ENCODE measurements around the gene MMP23B. TPM values are rescaled to one million over a fixed set of nuclear protein-coding genes. Genes with fewer than 3 reads are reported as not detected.
"Not testable (repeated sequence)": the region's sequence is repeated elsewhere in the genome, so short reads cannot be mapped to it uniquely, and the experiment has no call there.

The MMP23B gene
- polyA plus RNA-seq, 4 donors = 1.2 to 16.5 (median 3.6) TPM

DNA sequence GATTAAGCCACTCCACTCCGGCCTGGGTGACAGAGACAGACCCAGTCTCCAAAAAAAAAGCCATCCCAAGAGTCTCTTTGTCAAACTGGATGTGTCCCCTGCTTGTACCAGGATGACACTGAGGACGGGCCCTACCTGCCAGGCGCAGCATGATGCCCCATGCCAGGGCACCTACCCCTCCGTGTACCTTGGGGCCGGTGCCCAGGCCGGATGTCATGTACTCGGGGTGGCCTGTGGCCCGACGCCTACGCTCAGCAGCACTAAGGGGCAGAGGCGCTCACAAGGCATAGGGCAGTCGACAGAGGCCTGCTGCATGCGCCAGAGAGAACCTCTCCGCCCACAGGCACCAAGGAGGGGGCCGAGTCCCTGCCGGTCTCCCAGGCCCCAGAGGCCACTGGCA, 7.4 kb downstream of the MMP23B start:
- not testable (repeated sequence) for DNase-seq; H3K4me1 ChIP-seq (ENCODE audit: control insufficient read depth in 3 of 3, insufficient read depth in 2 of 3, low read depth in 1 of 3, low read length in 2 of 3); H3K4me3 ChIP-seq (ENCODE audit: low read depth in 1 of 3, low read length in 3 of 3); H3K27me3 ChIP-seq (ENCODE audit: control insufficient read depth in 3 of 3, insufficient read depth in 3 of 3, low read length in 3 of 3); H3K27ac ChIP-seq (ENCODE audit: low read depth in 1 of 3, low read length in 2 of 3); FAIRE-seq; H3K9me3 ChIP-seq (ENCODE audit: control insufficient read depth in 2 of 2, insufficient read depth in 1 of 2, low read depth in 1 of 2, low read length in 1 of 2)
- H3K36me3 ChIP-seq (ENCODE audit: control insufficient read depth in 3 of 3, insufficient read depth in 2 of 3, low read depth in 1 of 3, low read length in 3 of 3) = peaks cover 2 to 27% (median 5%) of the 10 kb centered on the region in 3 donors
- WGBS, 3 donors = 94 to 97% (median 95%) methylated on average over 11 to 16 of the region's 16 CpGs

DNA sequence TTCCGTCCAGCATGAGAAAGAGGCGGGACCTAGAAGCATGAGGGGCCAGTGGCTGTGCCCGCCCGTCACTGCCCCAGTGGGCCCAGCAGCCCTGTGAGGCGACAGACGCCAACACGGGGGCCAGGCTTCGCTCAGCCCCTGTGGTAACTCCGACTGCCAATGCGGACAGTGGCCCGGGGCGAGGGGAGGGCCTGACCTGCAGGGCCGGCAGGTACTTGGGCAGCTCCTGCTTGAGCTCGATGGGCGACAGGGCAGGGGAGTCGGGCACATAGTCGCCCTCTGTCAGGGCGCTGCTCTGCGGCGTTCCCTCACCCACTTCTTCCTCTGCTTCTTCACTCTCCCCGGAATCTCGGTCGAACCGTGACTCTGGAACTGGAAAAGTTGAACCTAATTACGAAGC, 8.1 kb downstream of the MMP23B start:
- not testable (repeated sequence) for DNase-seq; H3K4me3 ChIP-seq (ENCODE audit: low read depth in 1 of 3, low read length in 3 of 3); H3K4me1 ChIP-seq (ENCODE audit: control insufficient read depth in 3 of 3, insufficient read depth in 2 of 3, low read depth in 1 of 3, low read length in 2 of 3); H3K9me3 ChIP-seq (ENCODE audit: control insufficient read depth in 2 of 2, insufficient read depth in 1 of 2, low read depth in 1 of 2, low read length in 1 of 2); H3K27ac ChIP-seq (ENCODE audit: low read depth in 1 of 3, low read length in 2 of 3); H3K27me3 ChIP-seq (ENCODE audit: control insufficient read depth in 3 of 3, insufficient read depth in 3 of 3, low read length in 3 of 3); FAIRE-seq
- peaks cover 2 to 27% (median 5%) of the 10 kb centered on the region in 3 donors for H3K36me3 ChIP-seq (ENCODE audit: control insufficient read depth in 3 of 3, insufficient read depth in 2 of 3, low read depth in 1 of 3, low read length in 3 of 3)
- 83 to 100% (median 97%) methylated on average over 1 to 21 of the region's 25 CpGs for WGBS, 3 donors

DNA sequence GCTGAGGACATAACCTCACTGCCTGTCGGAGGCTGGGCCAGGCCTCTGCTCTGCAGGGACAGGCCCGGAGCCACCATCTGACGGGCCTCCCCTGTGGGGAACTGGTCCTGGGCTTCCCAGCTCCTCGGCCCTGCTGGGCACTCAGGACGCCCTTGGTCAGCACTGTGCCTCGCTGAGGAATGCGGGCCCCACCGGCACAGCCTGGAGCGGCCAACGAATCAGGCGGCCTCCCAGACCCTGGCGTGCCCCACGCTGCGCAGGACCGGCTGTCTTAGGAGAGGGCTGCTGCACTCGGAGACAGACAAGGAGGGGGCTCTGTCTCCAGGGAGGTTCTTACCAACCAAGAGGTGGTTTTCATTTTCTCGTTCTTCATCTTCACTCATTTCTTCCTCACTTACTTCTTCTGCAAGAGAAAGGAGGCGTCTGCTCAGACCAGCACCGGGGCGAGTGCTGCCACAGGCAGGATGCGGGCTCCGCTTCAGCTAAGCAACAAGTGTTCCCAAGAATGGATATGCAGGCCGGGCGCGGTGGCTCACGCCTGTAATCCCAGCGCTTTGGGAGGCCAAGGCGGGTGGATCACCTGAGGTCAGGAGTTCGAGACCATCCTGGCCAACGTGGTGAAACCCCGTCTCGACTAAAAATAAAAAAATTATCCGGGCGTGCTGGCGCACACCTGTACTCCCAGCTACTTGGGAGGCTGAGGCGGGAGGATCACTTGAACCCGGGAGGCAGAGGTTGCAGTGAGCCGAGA, 8.9 kb downstream of the MMP23B start:
- WGBS, 3 donors = 92 to 98% (median 96%) methylated on average over 17 to 35 of the region's 38 CpGs
- not testable (repeated sequence) for H3K9me3 ChIP-seq (ENCODE audit: control insufficient read depth in 2 of 2, insufficient read depth in 1 of 2, low read depth in 1 of 2, low read length in 1 of 2); FAIRE-seq; DNase-seq; H3K27ac ChIP-seq (ENCODE audit: low read depth in 1 of 3, low read length in 2 of 3); H3K4me1 ChIP-seq (ENCODE audit: control insufficient read depth in 3 of 3, insufficient read depth in 2 of 3, low read depth in 1 of 3, low read length in 2 of 3); H3K4me3 ChIP-seq (ENCODE audit: low read depth in 1 of 3, low read length in 3 of 3); H3K27me3 ChIP-seq (ENCODE audit: control insufficient read depth in 3 of 3, insufficient read depth in 3 of 3, low read length in 3 of 3)
- peaks cover 2 to 30% (median 5%) of the 10 kb centered on the region in 3 donors for H3K36me3 ChIP-seq (ENCODE audit: control insufficient read depth in 3 of 3, insufficient read depth in 2 of 3, low read depth in 1 of 3, low read length in 3 of 3)

DNA sequence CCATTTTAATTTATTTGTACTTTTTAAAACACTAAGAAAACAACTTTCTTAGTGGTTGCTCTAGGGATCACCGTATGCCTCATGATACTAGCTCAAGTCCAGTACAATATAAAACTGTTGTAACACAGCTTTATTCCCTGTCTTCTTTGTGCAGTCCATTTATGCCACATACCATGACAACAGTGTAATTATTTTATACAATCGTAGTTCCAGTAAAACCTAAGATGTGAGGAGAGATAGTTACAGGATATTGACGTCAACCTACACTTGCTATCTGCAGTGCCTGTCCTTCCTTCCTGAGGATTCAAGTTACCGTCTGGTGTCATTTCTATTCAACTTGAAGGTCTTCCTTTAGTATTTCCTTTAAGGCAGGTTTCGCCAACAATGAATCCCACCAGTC, 14.4 kb downstream of the MMP23B start:
- H3K27me3 ChIP-seq (ENCODE audit: control insufficient read depth in 3 of 3, insufficient read depth in 3 of 3, low read length in 3 of 3); DNase-seq; H3K9me3 ChIP-seq (ENCODE audit: control insufficient read depth in 2 of 2, insufficient read depth in 1 of 2, low read depth in 1 of 2, low read length in 1 of 2); H3K4me3 ChIP-seq (ENCODE audit: low read depth in 1 of 3, low read length in 3 of 3); H3K4me1 ChIP-seq (ENCODE audit: control insufficient read depth in 3 of 3, insufficient read depth in 2 of 3, low read depth in 1 of 3, low read length in 2 of 3); H3K27ac ChIP-seq (ENCODE audit: low read depth in 1 of 3, low read length in 2 of 3); FAIRE-seq: not testable (repeated sequence)
- H3K36me3 ChIP-seq (ENCODE audit: control insufficient read depth in 3 of 3, insufficient read depth in 2 of 3, low read depth in 1 of 3, low read length in 3 of 3) = peaks cover 4 to 33% (median 6%) of the 10 kb centered on the region in 3 donors
- WGBS, 3 donors = 87 to 89% (median 88%) methylated on average over 4 to 5 of the region's 5 CpGs

DNA sequence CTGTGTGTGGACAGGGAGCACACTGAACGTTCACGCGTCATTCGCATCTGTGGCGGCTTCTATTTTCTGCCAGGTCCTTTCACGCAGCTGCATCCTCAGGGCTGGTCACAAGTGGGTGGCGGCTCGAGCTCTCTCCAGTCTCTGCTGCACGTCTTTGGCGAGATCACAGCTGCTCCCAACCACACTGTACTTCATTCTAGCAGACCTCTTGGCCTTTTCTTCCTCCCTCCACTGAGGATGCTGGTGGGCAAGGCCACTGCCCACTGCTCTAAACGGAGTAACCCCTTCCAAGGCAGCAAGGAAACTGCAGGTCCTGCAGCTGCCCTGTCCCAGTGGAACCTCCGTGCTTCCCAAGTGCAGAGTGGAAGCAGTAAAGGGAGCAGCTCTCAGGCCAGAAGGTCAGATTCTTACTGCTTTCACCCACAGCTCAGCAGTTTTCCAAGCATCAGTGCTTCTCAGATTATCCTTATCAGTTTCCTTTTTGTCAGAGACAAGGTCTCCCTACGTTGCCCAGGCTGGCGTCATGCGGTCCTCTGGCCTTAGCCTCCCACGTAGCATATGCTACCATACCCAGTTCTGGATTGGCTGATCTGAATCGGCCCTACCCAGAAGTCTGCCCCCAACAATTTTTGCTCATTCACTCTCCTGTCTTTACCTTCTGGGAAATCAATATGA, 15.7 kb downstream of the MMP23B start:
- Histone ChIP-seq H3K36me3 (ENCODE audit: control insufficient read depth in 3 of 3, insufficient read depth in 2 of 3, low read depth in 1 of 3, low read length in 3 of 3) (peaks cover 9 to 40% (median 12%) of the 10 kb centered on the region in 3 donors), H3K27ac (ENCODE audit: low read depth in 1 of 3, low read length in 2 of 3) (peak overlapping the region; percentile 33 to 93 (median 74))
- peak in 1 of 2 donors; percentile 86 for DNase-seq
- H3K27me3 ChIP-seq (ENCODE audit: control insufficient read depth in 3 of 3, insufficient read depth in 3 of 3, low read length in 3 of 3); FAIRE-seq; H3K4me1 ChIP-seq (ENCODE audit: control insufficient read depth in 3 of 3, insufficient read depth in 2 of 3, low read depth in 1 of 3, low read length in 2 of 3); H3K4me3 ChIP-seq (ENCODE audit: low read depth in 1 of 3, low read length in 3 of 3); H3K9me3 ChIP-seq (ENCODE audit: control insufficient read depth in 2 of 2, insufficient read depth in 1 of 2, low read depth in 1 of 2, low read length in 1 of 2): not testable (repeated sequence)
- WGBS, 3 donors = 52 to 77% (median 64%) methylated on average over 16 to 17 of the region's 17 CpGs

DNA sequence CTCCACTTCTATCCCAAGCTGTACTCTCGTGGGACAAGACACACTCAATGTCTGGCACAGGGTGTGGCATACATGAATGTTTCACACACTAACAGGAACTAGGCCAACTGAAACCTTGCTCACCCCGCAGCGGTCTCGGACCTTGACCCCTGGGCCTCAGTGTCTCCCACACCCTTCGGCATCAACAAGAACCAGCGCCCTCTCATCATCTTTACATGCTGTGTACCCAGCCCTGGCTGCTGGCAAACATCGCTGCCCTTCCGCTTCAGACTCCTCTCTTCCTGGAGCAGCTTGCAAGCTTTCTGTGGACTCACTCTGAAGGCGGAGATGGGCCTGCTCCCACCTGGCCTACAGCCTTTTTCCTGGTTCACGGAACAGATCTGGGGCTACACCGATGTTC, 16.3 kb downstream of the MMP23B start:
- WGBS, 3 donors = 20 to 65% (median 51%) methylated on average over 11 of the region's 11 CpGs
- H3K27me3 ChIP-seq (ENCODE audit: control insufficient read depth in 3 of 3, insufficient read depth in 3 of 3, low read length in 3 of 3); H3K9me3 ChIP-seq (ENCODE audit: control insufficient read depth in 2 of 2, insufficient read depth in 1 of 2, low read depth in 1 of 2, low read length in 1 of 2); H3K4me1 ChIP-seq (ENCODE audit: control insufficient read depth in 3 of 3, insufficient read depth in 2 of 3, low read depth in 1 of 3, low read length in 2 of 3); H3K4me3 ChIP-seq (ENCODE audit: low read depth in 1 of 3, low read length in 3 of 3); FAIRE-seq: not testable (repeated sequence)
- Histone ChIP-seq H3K27ac (ENCODE audit: low read depth in 1 of 3, low read length in 2 of 3) (peak overlapping the region in 2 of 3 donors; percentile 89 to 93), H3K36me3 (ENCODE audit: control insufficient read depth in 3 of 3, insufficient read depth in 2 of 3, low read depth in 1 of 3, low read length in 3 of 3) (peaks cover 9 to 45% (median 15%) of the 10 kb centered on the region in 3 donors)
- DNase-seq = peak in 1 of 2 donors; percentile 96

DNA sequence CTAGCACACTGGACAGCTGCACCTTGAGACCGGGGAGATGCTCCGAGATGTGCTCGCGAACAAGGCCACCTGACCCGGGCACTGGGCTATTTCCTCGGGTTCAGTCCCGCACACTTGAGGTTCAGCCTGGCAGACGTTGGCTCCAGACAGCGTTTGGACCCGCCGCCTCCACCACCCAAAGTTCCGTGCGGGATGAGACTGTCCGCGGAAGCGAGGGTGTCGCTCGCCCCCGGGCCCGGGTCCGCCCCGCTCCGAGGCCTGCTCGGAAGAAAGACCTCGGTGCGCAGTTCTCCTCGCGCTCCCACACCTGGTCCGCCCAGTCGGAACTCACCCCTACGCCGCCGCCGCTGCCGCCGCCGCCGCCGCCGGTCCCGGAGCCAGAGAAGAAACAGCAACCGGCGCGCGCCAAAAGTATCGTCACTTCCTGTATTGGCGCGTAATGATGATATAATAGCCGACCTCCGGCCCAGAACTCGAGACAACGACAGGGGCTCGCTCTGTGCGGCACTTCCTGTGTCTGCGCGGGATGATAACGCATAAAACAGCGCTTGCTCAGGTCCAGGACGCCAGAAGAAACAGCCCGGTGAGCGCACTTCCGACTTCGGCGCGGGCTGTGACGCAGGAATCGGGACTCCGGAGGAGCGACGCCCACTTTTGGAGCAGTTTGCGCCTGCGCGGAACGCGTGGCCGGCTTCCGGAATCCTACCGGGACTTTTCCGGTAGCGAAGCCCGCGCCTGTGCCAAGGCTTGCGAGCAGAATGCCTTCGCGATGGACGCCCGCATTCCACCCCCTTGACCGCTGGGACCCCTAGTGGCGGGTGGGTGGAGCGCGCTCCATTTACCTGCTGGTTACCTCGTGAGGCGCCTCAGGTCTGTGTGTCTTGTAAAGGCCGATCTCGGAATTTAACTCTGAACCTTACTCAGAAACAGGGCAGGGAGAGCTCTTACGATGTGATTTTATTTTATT, 26.9 kb downstream of the MMP23B start, which contains the start of gene CDK11B:
CDK11B (minus strand) TSS at position 422 of the 967 bp plus-strand sequence. CDS start 1,519 bp downstream, outside the sequence.
- not testable (repeated sequence) for H3K9me3 ChIP-seq (ENCODE audit: control insufficient read depth in 2 of 2, insufficient read depth in 1 of 2, low read depth in 1 of 2, low read length in 1 of 2); H3K27me3 ChIP-seq (ENCODE audit: control insufficient read depth in 3 of 3, insufficient read depth in 3 of 3, low read length in 3 of 3); FAIRE-seq; H3K4me1 ChIP-seq (ENCODE audit: control insufficient read depth in 3 of 3, insufficient read depth in 2 of 3, low read depth in 1 of 3, low read length in 2 of 3)
- Histone ChIP-seq H3K27ac (ENCODE audit: low read depth in 1 of 3, low read length in 2 of 3) (peak within 1 kb of the TSS; percentile 96 to 99 (median 98)), H3K36me3 (ENCODE audit: control insufficient read depth in 3 of 3, insufficient read depth in 2 of 3, low read depth in 1 of 3, low read length in 3 of 3) (peaks cover 0 to 31% (median 3%) of the 10 kb centered on the region in 3 donors), H3K4me3 (ENCODE audit: low read depth in 1 of 3, low read length in 3 of 3) (peak within 1 kb of the TSS; percentile 44 to 64 (median 49))
- peak; percentile 96 to 97 for DNase-seq
- 0% methylated on average over 46 to 68 of the region's 96 CpGs for WGBS, 3 donors

DNA sequence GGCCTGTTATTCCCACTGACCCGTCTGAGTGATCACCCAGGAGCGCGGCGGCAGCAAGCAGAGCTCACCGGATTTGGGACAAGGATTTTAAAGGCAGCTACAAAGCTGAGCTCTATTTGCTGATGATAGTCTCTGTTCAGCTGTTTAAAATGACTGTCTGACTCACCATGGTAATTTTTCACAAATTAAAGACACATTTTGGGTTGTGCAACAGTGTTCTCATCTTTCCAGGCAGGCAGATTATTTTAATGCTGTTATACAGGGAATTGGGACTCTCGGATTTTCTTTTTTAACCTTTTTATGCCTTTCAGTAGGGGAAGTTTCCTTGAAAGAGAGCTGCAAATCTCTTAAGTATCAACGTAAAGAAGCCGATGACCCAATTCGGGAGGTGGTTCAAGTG, 30.4 kb downstream of the MMP23B start:
- 67 to 82% (median 81%) methylated on average over 4 to 9 of the region's 9 CpGs for WGBS, 3 donors
- not testable (repeated sequence) for H3K27ac ChIP-seq (ENCODE audit: low read depth in 1 of 3, low read length in 2 of 3); FAIRE-seq

More for the DNA sequence above, 30.4 kb downstream of the MMP23B start:
- H3K4me1 ChIP-seq (ENCODE audit: control insufficient read depth in 3 of 3, insufficient read depth in 2 of 3, low read depth in 1 of 3, low read length in 2 of 3); H3K9me3 ChIP-seq (ENCODE audit: control insufficient read depth in 2 of 2, insufficient read depth in 1 of 2, low read depth in 1 of 2, low read length in 1 of 2); DNase-seq; H3K4me3 ChIP-seq (ENCODE audit: low read depth in 1 of 3, low read length in 3 of 3); H3K27me3 ChIP-seq (ENCODE audit: control insufficient read depth in 3 of 3, insufficient read depth in 3 of 3, low read length in 3 of 3): not testable (repeated sequence)
- H3K36me3 ChIP-seq (ENCODE audit: control insufficient read depth in 3 of 3, insufficient read depth in 2 of 3, low read depth in 1 of 3, low read length in 3 of 3) = peaks cover 5 to 29% (median 9%) of the 10 kb centered on the region in 3 donors
